PC-3 (cell line): ENCODE results near the gene MED12.

Experiments
- EZH2 ChIP-seq: fragments of 300-600 bp; sonication (generic); IDR thresholded peaks from one replicate; pipeline ENCODE4 v1.6.1; 2017; ENCODE audit warnings: antibody characterized with exemption, mild to moderate bottlenecking, low read length; ENCODE audit not compliant: unreplicated experiment
- TF ChIP-seq, protein P1 (sequence below): fragments of 300-600 bp; sonication (generic); conservative IDR thresholded peaks from 2 replicates; pipeline ENCODE4 v1.5.1; 2017; ENCODE audit warnings: antibody characterized with exemption, low read depth, mild to moderate bottlenecking, low read length

DNA sequence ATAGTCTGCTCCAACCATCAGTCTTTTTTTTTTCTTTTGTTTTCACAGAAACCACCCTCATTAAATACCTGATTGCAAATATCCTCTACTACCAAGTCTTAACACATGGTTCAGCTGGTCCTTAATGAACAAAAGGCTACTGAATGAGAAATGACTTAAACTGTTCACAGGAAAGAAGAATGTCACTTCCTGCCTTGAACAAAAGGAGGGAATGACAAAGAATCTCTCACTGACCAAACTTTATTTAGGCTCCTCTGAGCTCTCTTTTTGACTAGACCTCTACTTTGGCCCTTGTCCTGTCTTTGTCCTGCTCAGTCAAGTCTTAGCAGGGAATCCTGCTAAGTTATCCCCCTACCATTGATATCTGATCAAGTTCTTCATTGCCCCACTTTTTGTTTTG is 72.9 kb downstream of the MED12 start:
- TF ChIP-seq, protein P1, sequence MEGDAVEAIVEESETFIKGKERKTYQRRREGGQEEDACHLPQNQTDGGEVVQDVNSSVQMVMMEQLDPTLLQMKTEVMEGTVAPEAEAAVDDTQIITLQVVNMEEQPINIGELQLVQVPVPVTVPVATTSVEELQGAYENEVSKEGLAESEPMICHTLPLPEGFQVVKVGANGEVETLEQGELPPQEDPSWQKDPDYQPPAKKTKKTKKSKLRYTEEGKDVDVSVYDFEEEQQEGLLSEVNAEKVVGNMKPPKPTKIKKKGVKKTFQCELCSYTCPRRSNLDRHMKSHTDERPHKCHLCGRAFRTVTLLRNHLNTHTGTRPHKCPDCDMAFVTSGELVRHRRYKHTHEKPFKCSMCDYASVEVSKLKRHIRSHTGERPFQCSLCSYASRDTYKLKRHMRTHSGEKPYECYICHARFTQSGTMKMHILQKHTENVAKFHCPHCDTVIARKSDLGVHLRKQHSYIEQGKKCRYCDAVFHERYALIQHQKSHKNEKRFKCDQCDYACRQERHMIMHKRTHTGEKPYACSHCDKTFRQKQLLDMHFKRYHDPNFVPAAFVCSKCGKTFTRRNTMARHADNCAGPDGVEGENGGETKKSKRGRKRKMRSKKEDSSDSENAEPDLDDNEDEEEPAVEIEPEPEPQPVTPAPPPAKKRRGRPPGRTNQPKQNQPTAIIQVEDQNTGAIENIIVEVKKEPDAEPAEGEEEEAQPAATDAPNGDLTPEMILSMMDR = no peak
- TF ChIP-seq EZH2 = no peak
